ENCODE measurements around the gene GABRG3. TPM values are rescaled to one million over a fixed set of nuclear protein-coding genes. Genes with fewer than 3 reads are reported as not detected.

GABRG3 gene
- total and polyA plus RNA-seq, 9 of the 15 experiments (the other 6 are each of a cell fraction or from before 2014, with no cell fraction given): 4.0 to 15.1 (median 11.2) TPM

DNA sequence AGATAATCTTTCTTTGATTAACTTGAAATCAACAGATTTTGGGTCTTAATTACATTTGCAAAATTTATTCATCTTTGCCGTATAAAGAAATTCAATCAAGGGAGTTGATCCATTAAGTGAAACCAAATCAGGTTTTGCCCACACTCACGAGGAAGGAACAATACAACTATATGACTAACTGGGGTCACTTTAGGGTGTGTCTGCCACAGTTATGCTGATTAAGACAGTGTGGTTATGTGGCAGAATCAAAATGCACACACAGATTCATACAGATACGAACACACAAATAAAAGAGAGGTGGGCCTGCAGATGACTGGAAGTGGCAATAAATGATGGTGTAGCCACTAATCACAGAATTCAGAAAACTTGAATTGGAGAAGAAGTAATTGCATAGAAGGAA, 543.5 kb downstream of the GABRG3 start (continued):
- TF ChIP-seq, protein P1, sequence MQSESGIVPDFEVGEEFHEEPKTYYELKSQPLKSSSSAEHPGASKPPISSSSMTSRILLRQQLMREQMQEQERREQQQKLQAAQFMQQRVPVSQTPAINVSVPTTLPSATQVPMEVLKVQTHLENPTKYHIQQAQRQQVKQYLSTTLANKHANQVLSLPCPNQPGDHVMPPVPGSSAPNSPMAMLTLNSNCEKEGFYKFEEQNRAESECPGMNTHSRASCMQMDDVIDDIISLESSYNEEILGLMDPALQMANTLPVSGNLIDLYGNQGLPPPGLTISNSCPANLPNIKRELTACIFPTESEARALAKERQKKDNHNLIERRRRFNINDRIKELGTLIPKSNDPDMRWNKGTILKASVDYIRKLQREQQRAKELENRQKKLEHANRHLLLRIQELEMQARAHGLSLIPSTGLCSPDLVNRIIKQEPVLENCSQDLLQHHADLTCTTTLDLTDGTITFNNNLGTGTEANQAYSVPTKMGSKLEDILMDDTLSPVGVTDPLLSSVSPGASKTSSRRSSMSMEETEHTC (IDR thresholded peaks at IDR 0.05): no peak
- TF ChIP-seq ZBTB1 (CRISPR knock-in tag; IDR thresholded peaks at IDR 0.05; ENCODE audit: borderline replicate concordance, low read depth) (no peak), TCF3 (CRISPR knock-in tag; IDR thresholded peaks at IDR 0.05) (no peak), ZFP36 (IDR thresholded peaks at IDR 0.05; ENCODE audit: low read depth, low read length, partially characterized antibody) (no peak), CREM (IDR thresholded peaks at IDR 0.05; ENCODE audit: low read depth) (no peak)

GRCh38 chr15:27527490-27528067, 556.6 kb downstream of the GABRG3 start:
- in situ Hi-C loops (cut with MboI) (no loop called here), intact Hi-C loops (cut with micrococcal nuclease) (no loop called here)
- H3K27me3 ChIP-seq (ENCODE audit: control insufficient read depth in 2 of 2, insufficient read depth in 2 of 2, low read length in 2 of 2): no peaks in the 10 kb centered on the region
- H3K9me1 ChIP-seq (ENCODE audit: control insufficient read depth, insufficient read depth, low read length): no peaks in the 10 kb centered on the region
- no peaks in the 10 kb centered on the region for H4K20me1 ChIP-seq (replicated peaks; ENCODE audit: control insufficient read depth, insufficient read depth, low read length)
- BruUV-seq (replicated peaks): no TSS peak
- H3K9ac ChIP-seq (ENCODE audit: insufficient read depth in 1 of 2, low read depth in 2 of 2, low read length in 2 of 2): no peak overlapping the region
- ATAC-seq: no peak
- H3K36me3 ChIP-seq (ENCODE audit: control insufficient read depth, insufficient read depth, low read length): no peaks in the 10 kb centered on the region; the same call in 2 of the 3 replicates
- peak in 1 of 4 experiments; percentile 16 for DNase-seq (ENCODE audit: extremely low read depth in 1 of 4, low spot score in 3 of 4)
- H3K4me3 ChIP-seq: no peak overlapping the region
- no peaks in the 10 kb centered on the region for H3K79me2 ChIP-seq (ENCODE audit: control insufficient read depth, insufficient read depth, low read length)
- no peak for FAIRE-seq
- ChIA-PET CTCF (ENCODE audit: low intra/inter-chr PET ratio) (no interaction called here), POLR2A (interaction anchor here (0.5 kb wide), 1 partner anchor 69 kb away, joined by 3 read pairs; no protein-coding TSS in a partner anchor)
- H3K4me2 ChIP-seq (ENCODE audit: insufficient read depth, low read length): no peak overlapping the region
- no peaks in the 10 kb centered on the region for H3K9me3 ChIP-seq (replicated peaks; ENCODE audit: control insufficient read depth, insufficient read depth, low read depth, low read length)
- no peak overlapping the region for H3K27ac ChIP-seq (ENCODE audit: extremely low read depth, low read depth, low read length)
- no peak overlapping the region for H2AFZ ChIP-seq (ENCODE audit: low read depth, low read length)
- 55% methylated on average over 18 of the region's 18 CpGs for WGBS (ENCODE audit: insufficient coverage, low coverage, missing lambda C conversion rate)
- H3K4me1 ChIP-seq (replicated peaks in 1 of 2; ENCODE audit: control insufficient read depth in 2 of 2, insufficient read depth in 2 of 2, low read length in 2 of 2): peaks cover 0 to 12% of the 10 kb centered on the region in 2 experiments; a peak in 2 of 5 replicates
- TF ChIP-seq KDM2B (CRISPR knock-in tag; IDR thresholded peaks at IDR 0.05): no peak
- TF ChIP-seq, protein P2, sequence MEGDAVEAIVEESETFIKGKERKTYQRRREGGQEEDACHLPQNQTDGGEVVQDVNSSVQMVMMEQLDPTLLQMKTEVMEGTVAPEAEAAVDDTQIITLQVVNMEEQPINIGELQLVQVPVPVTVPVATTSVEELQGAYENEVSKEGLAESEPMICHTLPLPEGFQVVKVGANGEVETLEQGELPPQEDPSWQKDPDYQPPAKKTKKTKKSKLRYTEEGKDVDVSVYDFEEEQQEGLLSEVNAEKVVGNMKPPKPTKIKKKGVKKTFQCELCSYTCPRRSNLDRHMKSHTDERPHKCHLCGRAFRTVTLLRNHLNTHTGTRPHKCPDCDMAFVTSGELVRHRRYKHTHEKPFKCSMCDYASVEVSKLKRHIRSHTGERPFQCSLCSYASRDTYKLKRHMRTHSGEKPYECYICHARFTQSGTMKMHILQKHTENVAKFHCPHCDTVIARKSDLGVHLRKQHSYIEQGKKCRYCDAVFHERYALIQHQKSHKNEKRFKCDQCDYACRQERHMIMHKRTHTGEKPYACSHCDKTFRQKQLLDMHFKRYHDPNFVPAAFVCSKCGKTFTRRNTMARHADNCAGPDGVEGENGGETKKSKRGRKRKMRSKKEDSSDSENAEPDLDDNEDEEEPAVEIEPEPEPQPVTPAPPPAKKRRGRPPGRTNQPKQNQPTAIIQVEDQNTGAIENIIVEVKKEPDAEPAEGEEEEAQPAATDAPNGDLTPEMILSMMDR (IDR thresholded peaks at IDR 0.05 in 2 of 3, conservative IDR thresholded peaks at IDR 0.05 in 1 of 3; ENCODE audit: insufficient read depth in 2 of 3, low read depth in 1 of 3, low read length in 3 of 3): peak; percentile 2 to 36 (median 12); a peak in 1 of 6 replicates

Measured in K562 (cell line).